ENCODE measurements around the gene USP3.

The USP3 gene

GRCh38 chr15:63504247-63504978 lies at the start of gene USP3:
TSS of gene USP3 (plus strand) at chr15:63504593. CDS start at chr15:63504740, 147 bp downstream.
- peak; percentile 95 for DNase-seq

GRCh38 chr15:63456258-63456657 lies 48.1 kb upstream of the USP3 start:
- no peak for DNase-seq

- no peak for DNase-seq
Measured at GRCh38 chr15:63457379-63457778, 47.0 kb upstream of the USP3 start.

GRCh38 chr15:63458026-63458425 lies 46.4 kb upstream of the USP3 start:
- no peak for DNase-seq

GRCh38 chr15:63458794-63459395 lies 45.5 kb upstream of the USP3 start:
- no peak for DNase-seq

GRCh38 chr15:63460210-63461155 lies 43.9 kb upstream of the USP3 start:
- no peak for DNase-seq

GRCh38 chr15:63461230-63461985 lies 43.0 kb upstream of the USP3 start:
- DNase-seq = no peak

GRCh38 chr15:63462088-63462487 lies 42.3 kb upstream of the USP3 start:
- DNase-seq = no peak

- DNase-seq = no peak
Measured at GRCh38 chr15:63463036-63463435, 41.4 kb upstream of the USP3 start.

- DNase-seq = no peak
Measured at GRCh38 chr15:63463793-63464192, 40.6 kb upstream of the USP3 start.

- no peak for DNase-seq
Measured at GRCh38 chr15:63465104-63465503, 39.3 kb upstream of the USP3 start.

- DNase-seq = peak; percentile 82
Measured at GRCh38 chr15:63466378-63467192, 37.8 kb upstream of the USP3 start.

GRCh38 chr15:63469190-63469589 lies 35.2 kb upstream of the USP3 start:
- DNase-seq = no peak

- no peak for DNase-seq
Measured at GRCh38 chr15:63469984-63470383, 34.4 kb upstream of the USP3 start.

GRCh38 chr15:63473007-63473748 lies 31.2 kb upstream of the USP3 start:
- no peak for DNase-seq

- no peak for DNase-seq
Measured at GRCh38 chr15:63473749-63473998, 30.7 kb upstream of the USP3 start.

GRCh38 chr15:63473999-63474809 lies 30.2 kb upstream of the USP3 start:
- no peak for DNase-seq

- no peak for DNase-seq
Measured at GRCh38 chr15:63474810-63475316, 29.5 kb upstream of the USP3 start.

- DNase-seq = no peak
Measured at GRCh38 chr15:63475707-63476106, 28.7 kb upstream of the USP3 start.

GRCh38 chr15:63476229-63476632 lies 28.2 kb upstream of the USP3 start:
- DNase-seq = no peak

Measured in COR-L47 (cell line).